ENCODE measurements around the gene C12orf57.

The C12orf57 gene

DNA sequence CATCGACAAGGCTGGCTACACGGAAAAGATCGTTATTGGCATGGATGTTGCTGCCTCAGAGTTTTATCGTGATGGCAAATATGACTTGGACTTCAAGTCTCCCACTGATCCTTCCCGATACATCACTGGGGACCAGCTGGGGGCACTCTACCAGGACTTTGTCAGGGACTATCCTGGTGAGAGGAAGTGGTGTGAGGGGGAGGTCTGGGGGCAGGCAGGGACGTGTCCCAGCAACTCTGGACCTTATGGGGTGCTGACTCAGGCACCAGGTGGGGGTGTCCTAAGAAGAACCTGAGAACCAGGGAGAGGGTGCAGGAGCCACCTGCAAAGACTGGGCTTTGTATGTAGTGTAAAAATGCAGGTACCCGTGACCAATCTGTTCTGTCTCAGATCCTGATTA, 24.2 kb upstream of the C12orf57 start:
- DNase-seq, result no peak

DNA sequence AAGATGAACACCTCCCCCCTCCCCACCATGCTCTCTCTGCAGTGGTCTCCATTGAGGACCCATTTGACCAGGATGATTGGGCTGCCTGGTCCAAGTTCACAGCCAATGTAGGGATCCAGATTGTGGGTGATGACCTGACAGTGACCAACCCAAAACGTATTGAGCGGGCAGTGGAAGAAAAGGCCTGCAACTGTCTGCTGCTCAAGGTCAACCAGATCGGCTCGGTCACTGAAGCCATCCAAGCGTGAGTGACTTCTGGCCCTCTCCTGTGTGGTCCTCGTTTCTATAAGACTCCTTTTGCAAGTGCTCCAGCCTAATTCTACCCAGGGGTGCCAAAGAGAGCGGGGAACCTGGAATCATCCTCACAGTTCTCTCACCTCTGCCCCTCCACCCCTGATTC, 22.3 kb upstream of the C12orf57 start:
- no peak for DNase-seq

DNA sequence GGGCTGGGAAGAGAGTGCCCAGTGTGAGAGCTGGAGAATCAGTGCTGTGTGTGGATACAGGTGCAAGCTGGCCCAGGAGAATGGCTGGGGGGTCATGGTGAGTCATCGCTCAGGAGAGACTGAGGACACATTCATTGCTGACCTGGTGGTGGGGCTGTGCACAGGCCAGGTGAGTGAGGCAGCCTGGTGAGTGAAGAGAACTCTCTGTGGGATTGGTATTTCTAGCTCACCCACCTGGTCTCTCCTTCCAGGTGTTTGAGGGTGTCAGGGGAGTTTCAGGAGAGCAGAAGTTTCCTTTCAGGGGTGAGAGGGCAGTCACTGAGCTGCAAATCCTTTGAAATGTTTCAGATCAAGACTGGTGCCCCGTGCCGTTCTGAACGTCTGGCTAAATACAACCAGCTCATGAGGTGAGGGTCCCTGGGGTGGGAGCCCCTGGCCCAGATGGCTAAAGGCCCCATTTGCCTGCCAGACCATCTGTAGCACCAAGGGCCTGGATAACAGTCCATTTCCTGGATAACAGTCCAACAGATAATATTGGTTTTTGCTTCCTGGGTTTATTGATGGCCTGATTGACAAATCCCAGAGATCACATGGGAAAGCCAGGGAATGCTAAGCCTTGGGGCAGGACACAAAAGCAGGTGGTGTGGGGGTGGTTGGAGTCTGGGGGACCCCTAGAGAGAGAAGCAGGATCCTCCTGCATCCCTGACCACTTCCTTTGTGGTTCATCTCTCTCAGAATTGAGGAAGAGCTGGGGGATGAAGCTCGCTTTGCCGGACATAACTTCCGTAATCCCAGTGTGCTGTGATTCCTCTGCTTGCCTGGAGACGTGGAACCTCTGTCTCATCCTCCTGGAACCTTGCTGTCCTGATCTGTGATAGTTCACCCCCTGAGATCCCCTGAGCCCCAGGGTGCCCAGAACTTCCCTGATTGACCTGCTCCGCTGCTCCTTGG, 21.6 kb upstream of the C12orf57 start:
- DNase-seq, result no peak

DNA sequence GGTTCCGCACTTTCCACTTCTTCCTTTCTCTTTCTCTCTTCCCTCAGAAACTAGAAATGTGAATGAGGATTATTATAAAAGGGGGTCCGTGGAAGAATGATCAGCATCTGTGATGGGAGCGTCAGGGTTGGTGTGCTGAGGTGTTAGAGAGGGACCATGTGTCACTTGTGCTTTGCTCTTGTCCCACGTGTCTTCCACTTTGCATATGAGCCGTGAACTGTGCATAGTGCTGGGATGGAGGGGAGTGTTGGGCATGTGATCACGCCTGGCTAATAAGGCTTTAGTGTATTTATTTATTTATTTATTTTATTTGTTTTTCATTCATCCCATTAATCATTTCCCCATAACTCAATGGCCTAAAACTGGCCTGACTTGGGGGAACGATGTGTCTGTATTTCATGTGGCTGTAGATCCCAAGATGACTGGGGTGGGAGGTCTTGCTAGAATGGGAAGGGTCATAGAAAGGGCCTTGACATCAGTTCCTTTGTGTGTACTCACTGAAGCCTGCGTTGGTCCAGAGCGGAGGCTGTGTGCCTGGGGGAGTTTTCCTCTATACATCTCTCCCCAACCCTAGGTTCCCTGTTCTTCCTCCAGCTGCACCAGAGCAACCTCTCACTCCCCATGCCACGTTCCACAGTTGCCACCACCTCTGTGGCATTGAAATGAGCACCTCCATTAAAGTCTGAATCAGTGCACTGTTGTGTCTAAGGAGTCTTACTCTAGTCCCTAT, 20.7 kb upstream of the C12orf57 start:
- no peak for DNase-seq

DNA sequence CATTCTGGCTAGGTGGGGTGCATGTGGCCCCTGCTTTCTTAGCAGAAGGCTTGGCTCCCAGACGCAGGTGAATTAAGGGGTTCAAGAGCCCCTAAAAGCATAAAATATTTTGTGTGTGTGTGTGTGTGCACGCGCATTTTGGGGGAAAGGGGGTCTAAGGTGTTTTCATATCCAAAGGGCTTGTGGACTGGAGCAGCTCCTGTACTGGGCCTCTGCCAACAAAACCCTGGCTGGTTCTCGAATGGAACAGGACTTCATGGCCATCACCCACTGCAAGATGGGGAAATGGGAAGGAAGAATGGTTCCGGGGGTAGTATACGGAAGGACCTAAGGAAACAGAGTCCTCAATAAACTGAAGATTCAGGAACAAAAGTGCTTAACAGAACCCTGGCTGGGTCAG, 20.0 kb upstream of the C12orf57 start:
- no peak for DNase-seq

DNA sequence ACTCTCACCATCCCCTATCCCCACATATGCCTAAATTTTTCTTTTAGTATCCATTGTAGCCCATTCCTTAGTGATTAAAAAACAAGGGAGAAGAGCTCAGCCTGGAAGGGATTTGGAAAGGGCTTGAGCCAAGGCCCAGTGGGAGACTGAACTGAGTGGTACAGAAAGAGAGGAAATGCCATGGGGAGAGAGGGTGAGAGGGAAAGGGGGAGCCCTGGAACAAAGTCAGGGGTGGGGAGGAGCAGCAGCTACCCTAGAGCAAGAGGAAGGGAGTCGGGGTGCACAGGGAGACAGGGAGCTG, 18.6 kb upstream of the C12orf57 start:
- DNase-seq, result no peak

DNA sequence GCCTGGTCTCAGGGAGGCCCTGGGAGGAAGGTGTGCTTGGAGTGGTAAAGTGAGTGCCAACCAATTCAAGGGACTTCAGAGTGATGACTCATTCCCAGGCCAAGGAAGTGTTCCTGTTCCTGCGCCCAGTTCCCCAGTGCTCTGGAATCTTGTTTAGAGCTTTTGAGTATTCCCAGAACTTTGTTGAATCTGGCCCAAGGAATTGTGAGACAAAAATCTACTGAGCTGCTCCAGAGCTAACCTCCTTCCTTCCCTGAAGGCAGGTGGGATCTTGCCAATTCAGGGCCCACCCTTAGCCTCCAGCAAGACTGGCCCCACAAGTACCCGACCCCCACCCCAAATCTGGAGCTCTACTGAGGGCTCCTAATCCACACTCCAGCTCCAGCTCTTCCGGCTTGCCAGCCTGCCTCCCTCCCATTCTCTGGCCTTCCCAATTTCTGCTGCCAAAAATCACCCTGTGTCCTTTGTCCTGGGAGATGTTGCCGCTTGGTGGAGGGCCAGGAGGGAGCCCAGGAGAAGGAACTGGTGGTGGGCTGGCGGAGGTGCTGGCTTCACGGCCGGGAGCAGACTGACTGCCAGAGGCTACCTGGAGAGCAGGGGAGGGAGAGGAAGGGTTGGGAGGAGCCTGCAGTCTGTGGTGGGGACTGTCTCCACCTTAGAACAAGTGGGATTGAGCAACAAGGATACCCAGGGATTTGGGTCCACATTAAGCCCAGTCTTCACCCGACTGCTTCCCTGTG, 18.1 kb upstream of the C12orf57 start:
- DNase-seq, result no peak

DNA sequence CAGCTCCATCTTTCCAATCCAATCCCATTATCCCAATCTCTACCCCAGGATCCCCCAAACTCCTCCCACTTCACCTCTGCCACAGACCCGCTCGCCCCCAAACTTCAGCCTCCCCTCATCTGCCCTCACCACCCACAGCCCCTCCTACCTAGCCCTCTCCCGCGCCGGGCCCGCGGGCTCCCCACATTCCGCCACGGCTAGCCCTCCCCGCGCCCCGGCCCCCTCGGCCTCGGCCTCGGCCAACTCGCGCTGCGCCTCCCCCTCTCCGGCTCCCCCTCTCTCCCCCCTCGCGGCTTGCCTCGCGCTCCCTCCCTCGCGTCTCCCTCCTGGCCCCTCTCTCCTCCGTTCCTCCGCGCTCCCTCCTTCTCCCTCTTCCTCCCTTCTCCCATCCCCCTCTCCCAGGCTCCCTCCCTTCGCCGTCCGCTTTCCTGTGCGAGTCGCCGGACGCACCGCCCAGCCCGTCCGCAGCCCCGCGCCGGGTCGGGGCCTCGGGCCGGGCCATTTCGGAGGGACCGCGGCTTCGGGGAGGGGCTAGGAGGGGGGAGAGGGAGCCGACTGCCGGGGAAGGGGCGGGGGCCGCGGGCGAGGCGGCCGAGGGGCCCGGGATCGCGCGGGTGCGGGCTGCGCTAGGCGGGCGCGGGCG, 16.3 kb upstream of the C12orf57 start, which contains the start of gene ATN1:
Gene ATN1, plus strand, starts transcription at position 581 of the 643 bp plus-strand sequence. CDS start 6,043 bp downstream, outside the sequence.
- peak; percentile 64 for DNase-seq

DNA sequence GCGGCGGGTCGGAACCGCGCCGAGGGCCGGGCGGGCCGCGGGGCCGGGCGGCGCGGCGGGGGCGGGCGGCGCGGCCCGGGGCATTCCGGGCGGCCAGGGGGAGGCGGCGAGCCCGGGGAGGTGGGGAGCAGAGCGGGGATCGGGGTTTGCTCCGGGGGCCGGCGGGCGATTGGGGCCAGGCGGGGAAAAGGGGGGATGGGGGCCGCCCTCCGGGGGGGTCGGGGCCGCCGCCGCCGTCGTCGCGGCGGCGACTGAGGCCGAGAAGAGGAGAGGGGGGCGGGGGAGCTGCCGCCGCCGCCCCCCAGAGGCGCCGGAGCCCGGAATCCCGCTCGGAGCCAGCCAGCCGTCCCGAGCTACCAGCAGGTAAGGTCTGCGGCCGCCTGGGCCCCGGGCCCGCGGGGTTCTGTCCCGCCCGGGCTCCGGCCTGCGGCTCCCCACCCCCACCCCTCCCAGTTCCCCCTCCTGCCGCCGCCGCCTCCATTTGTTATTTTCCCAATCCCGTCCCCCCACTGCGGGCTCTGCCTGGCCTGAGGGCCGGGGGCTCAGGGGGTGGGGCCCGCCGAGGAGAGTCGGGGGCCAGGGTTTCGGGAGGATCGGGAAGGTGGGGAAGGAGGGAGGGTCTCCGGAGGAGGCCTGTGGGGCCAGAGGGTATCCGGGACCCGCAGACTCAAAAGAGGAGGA, 15.7 kb upstream of the C12orf57 start:
- DNase-seq, result no peak

DNA sequence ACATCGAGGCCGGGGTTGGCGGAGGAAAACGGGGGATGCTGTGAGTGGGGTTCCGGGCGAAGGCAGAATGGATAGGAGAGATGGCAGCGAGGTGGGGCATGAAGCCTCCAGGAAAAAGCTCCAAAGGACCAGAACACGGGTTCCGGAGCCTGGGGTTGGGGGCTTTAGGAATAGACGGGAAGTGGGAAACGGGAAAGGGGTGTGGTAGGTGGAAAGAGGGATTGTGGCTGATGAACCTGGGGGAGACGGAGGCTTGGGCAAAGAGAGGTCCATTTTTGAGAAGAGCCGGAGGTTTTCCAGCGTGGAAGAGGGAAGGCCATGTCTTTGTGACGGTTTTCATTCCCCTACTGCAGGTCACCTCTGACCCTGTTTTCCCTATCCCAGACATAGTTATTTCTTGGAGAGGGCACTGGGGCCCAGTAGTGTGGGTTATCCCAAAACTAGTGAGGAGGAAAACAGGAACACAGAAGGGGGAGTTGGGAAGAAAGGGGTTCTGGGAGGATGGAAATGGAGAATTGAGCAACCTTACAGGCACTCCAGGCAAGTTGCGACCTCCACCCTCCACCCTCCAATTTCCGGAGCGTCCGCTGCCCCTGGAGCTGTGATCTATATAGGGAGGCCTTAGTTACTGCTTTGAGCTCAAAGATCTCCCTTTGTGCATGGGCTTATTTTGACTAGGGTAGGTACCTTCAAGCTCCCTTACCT, 15.0 kb upstream of the C12orf57 start:
- DNase-seq, result no peak

DNA sequence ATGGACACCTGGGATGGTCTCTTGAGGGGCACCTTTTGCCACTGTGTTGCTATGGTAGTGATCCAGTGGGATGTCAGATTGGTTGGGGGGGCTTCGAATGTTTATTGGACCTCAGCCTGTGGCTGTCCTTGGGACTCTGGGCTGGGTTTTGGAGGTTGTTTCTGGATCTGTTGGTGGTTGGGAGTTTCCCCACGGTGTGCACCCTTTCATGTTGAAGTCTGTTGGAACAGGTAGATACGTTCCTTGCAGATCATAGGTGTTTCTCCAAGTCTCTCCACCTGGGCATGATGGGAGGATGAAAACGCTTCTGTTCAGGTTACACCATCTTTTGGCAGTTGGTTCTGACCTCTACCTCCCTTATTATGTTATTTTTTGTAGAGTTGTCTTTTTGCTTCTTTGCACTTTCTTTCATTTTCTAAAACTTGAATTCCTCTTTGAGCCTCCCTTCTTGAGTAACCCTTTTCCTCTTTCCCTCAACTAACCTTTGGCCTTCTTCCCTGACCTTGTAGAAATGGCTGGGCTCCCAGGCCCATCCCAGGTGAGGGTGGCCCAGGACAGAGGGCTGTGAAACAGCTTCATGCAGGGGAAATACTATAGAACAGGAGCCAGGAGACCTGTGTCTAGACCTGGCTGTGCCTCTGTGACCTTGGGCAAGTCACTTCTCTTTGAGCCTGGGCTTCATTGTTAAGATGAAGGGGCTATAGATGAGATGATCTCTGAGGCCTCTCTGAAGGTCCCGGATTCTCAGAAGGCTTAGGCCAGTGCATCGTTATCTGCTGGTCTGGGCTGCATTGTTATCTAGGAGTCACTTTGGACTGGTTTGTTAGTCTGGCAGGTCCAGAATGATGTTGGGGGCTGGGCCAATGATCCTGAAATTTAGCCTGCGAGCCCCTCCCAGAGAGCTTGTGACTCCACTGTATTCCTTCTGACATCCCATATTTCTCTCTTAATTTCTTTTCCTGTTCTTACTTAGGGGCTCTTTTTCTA, 14.1 kb upstream of the C12orf57 start:
- no peak for DNase-seq

DNA sequence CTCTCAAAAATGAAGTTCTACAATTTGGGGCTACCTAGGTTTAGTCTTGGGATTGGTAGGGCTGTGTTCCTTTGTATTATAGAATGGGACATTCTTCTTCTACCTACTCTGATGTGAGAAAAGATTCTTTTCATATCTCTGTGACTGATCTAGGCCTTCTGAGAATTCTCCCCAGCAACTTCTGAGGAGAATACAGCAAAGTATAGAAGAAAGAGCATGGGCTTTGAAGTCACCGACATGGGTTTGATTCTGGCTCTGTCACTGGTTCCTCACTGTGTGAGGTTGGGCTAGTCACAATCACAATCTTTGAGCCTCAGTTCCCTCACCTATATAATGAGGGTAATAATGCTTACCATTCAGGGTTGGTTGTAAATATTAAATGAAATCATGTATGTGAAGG, 11.1 kb upstream of the C12orf57 start:
- no peak for DNase-seq

DNA sequence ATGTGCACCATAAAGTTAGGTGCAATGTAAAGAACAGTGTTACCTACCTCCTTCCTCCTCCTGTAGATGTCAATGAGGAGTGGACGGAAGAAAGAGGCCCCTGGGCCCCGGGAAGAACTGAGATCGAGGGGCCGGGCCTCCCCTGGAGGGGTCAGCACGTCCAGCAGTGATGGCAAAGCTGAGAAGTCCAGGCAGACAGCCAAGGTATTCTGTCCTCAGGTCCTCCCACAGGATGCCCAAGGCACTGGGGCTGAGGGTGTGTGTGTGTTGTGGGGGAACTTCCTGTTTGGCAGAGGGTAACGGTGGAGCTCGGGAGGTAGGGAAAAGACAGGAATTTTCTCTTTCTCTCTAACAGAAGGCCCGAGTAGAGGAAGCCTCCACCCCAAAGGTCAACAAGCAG, 9.7 kb upstream of the C12orf57 start:
- DNase-seq, result peak; percentile 1

DNA sequence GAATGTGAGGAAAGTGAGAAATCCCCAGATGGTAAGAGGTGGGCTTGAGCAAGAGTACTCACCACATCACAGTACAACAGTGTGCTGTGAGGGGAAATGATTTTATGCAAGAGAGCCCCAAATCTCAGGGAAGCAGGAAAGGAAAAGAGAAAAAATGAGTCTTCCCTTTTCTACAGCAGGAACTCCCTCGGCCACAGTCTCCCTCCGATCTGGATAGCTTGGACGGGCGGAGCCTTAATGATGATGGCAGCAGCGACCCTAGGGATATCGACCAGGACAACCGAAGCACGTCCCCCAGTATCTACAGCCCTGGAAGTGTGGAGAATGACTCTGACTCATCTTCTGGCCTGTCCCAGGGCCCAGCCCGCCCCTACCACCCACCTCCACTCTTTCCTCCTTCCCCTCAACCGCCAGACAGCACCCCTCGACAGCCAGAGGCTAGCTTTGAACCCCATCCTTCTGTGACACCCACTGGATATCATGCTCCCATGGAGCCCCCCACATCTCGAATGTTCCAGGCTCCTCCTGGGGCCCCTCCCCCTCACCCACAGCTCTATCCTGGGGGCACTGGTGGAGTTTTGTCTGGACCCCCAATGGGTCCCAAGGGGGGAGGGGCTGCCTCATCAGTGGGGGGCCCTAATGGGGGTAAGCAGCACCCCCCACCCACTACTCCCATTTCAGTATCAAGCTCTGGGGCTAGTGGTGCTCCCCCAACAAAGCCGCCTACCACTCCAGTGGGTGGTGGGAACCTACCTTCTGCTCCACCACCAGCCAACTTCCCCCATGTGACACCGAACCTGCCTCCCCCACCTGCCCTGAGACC, 8.2 kb upstream of the C12orf57 start:
- DNase-seq, result peak; percentile 10

DNA sequence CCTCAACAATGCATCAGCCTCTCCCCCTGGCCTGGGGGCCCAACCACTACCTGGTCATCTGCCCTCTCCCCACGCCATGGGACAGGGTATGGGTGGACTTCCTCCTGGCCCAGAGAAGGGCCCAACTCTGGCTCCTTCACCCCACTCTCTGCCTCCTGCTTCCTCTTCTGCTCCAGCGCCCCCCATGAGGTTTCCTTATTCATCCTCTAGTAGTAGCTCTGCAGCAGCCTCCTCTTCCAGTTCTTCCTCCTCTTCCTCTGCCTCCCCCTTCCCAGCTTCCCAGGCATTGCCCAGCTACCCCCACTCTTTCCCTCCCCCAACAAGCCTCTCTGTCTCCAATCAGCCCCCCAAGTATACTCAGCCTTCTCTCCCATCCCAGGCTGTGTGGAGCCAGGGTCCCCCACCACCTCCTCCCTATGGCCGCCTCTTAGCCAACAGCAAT, 7.6 kb upstream of the C12orf57 start:
- no peak for DNase-seq

DNA sequence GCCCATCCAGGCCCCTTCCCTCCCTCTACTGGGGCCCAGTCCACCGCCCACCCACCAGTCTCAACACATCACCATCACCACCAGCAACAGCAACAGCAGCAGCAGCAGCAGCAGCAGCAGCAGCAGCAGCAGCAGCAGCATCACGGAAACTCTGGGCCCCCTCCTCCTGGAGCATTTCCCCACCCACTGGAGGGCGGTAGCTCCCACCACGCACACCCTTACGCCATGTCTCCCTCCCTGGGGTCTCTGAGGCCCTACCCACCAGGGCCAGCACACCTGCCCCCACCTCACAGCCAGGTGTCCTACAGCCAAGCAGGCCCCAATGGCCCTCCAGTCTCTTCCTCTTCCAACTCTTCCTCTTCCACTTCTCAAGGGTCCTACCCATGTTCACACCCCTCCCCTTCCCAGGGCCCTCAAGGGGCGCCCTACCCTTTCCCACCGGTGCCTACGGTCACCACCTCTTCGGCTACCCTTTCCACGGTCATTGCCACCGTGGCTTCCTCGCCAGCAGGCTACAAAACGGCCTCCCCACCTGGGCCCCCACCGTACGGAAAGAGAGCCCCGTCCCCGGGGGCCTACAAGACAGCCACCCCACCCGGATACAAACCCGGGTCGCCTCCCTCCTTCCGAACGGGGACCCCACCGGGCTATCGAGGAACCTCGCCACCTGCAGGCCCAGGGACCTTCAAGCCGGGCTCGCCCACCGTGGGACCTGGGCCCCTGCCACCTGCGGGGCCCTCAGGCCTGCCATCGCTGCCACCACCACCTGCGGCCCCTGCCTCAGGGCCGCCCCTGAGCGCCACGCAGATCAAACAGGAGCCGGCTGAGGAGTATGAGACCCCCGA, 7.0 kb upstream of the C12orf57 start:
- peak; percentile 80 for DNase-seq

DNA sequence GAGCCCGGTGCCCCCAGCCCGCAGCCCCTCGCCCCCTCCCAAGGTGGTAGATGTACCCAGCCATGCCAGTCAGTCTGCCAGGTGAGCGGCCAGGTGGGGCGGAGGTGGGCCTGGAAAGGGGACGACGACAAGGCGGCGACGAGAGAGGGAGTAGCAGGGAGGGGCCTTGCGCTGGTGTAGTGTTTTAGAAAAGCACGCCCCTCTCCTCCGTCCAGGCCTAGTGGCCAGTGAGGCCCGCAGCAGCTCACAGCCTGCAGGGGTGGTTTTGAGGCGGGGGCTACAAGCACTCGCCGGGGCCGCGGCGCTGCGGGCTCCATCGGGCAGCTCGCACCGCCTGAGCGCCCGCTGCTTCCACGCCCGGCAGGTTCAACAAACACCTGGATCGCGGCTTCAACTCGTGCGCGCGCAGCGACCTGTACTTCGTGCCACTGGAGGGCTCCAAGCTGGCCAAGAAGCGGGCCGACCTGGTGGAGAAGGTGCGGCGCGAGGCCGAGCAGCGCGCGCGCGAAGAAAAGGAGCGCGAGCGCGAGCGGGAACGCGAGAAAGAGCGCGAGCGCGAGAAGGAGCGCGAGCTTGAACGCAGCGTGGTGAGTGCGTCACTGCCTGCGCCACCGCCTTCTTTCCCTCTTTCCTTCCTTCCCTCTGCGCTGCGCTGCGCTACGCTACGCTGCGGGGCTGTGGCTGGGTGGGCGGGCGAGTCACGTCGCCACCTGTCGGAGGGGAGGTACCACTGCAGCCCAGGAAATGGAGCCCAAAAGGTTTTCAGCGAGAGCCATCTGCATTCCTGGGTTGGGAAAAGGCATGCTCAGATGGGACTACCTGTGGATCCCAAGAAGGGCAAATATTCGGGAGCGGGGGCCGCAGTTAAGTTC, 6.1 kb upstream of the C12orf57 start:
- DNase-seq, result peak; percentile 94

Data from stimulated activated CD4-positive, alpha-beta T cell treated with anti-CD3 and anti-CD28 coated beads, Interleukin-15, amount 100 ng/mL, for 24 hours (primary cell).